A549 (cell line): ENCODE measurements around the gene ARHGAP26.
A peak's percentile ranks its signal among the peaks of the same experiment; 100 is the strongest.

Experiments
- MAFK ChIP-seq: fragments of 450-650 bp; IDR thresholded peaks from 2 replicates; pipeline ENCODE4 v1.6.1; 2014; ENCODE audit not compliant: partially characterized antibody
- ZNF302 ChIP-seq: fragments of 250-450 bp; sonication (Bioruptor Pico); IDR thresholded peaks from 2 replicates; pipeline ENCODE4 v1.9.0; 2021; ENCODE audit warnings: inconsistent platforms, mild to moderate bottlenecking, moderate library complexity

GRCh38 chr5:142811866-142812557, 41.8 kb downstream of the ARHGAP26 start:
- TF ChIP-seq MAFK (peak; percentile 85), ZNF302 (CRISPR knock-in tag) (no peak)
